Caco-2 (cell line): ENCODE measurements around the gene CCNL2. TPM values are rescaled to one million over a fixed set of nuclear protein-coding genes. Genes with fewer than 3 reads are reported as not detected.

Source experiments
- BruUV-seq: library from RNA; stranded (reverse); fragments of 400-500 nt; replicated peaks from 2 replicates; lab custom pipeline; 2021; lab: Mats Ljungman, UMichigan
- CTCF ChIA-PET: fragments of 300-600 bp; sonication (Branson Sonifier 250); formaldehyde crosslinking; loops from one replicate; lab custom pipeline; 2022; ENCODE audit warnings: antibody characterized with exemption; lab: Charles Lee
- POLR2A ChIA-PET: fragments of 300-600 bp; sonication (Branson Sonifier 250); formaldehyde crosslinking; loops from one replicate; lab custom pipeline; 2022; ENCODE audit warnings: antibody characterized with exemption; lab: Charles Lee
- DNase-seq, 2 experiments: peaks; one replicate each; pipeline versions ENCODE4 v3.0.0 to v3.0.0-alpha.2; 2020 to 2022
- H3K27me3 ChIP-seq: replicated peaks from 2 replicates; pipeline ENCODE4 v1.6.0; 2011; ENCODE audit warnings: low read length; ENCODE audit not compliant: control insufficient read depth, insufficient read depth
- H3K36me3 ChIP-seq: 2 replicates; pipeline ENCODE4 v1.5.1; 2011; ENCODE audit warnings: low read length; ENCODE audit not compliant: control insufficient read depth, insufficient read depth
- H3K4me1 ChIP-seq: fragments of 250-450 bp; sonication (Bioruptor Pico); 2 replicates; pipeline ENCODE4 v1.5.1; 2020; ENCODE audit warnings: mild to moderate bottlenecking
- H3K4me3 ChIP-seq: 2 replicates; pipeline ENCODE4 v1.5.1; 2011; ENCODE audit warnings: low read depth, mild to moderate bottlenecking, control low read depth, low read length
- H3K9me3 ChIP-seq: fragments of 250-450 bp; sonication (Bioruptor Pico); 2 replicates; pipeline ENCODE4 v1.5.1; 2020; ENCODE audit warnings: mild to moderate bottlenecking, moderate library complexity
- H3K27ac Mint-ChIP-seq: one replicate; pipeline ENCODE4 v1.8.0; 2022; ENCODE audit warnings: mixed read lengths; ENCODE audit not compliant: unreplicated experiment
- H3K27me3 Mint-ChIP-seq: one replicate; pipeline ENCODE4 v1.8.0; 2022; ENCODE audit warnings: mixed read lengths; ENCODE audit not compliant: insufficient read depth, unreplicated experiment
- H3K36me3 Mint-ChIP-seq: one replicate; pipeline ENCODE4 v1.8.0; 2022; ENCODE audit warnings: mild to moderate bottlenecking, mixed read lengths; ENCODE audit not compliant: insufficient read depth, unreplicated experiment
- H3K4me1 Mint-ChIP-seq: one replicate; pipeline ENCODE4 v1.8.0; 2022; ENCODE audit warnings: low read depth, mixed read lengths; ENCODE audit not compliant: unreplicated experiment
- H3K4me3 Mint-ChIP-seq: one replicate; pipeline ENCODE4 v1.8.0; 2022; ENCODE audit warnings: mild to moderate bottlenecking, moderate library complexity, mixed read lengths; ENCODE audit not compliant: unreplicated experiment
- H3K9me3 Mint-ChIP-seq: one replicate; pipeline ENCODE4 v1.8.0; 2022; ENCODE audit warnings: mixed read lengths; ENCODE audit not compliant: unreplicated experiment
- intact Hi-C: fragments of 100-400 bp; cut with micrococcal nuclease; formaldehyde crosslinking; loops from one replicate; pipeline ENCODE4 v1.10.0; 2022; ENCODE audit not compliant: unreplicated experiment
- total RNA-seq: library from RNA; stranded (reverse); gene quantifications from 2 replicates; pipeline ENCODE4 v1.2.3, GENCODE V29; 2022
- TF ChIP-seq, protein P1 (sequence below), 2 experiments: fragments of 200-600 bp in 1 of 2; IDR thresholded peaks; 1 replicate in 1 of 2; 2 replicates in 1 of 2; pipeline versions ENCODE4 v1.5.1 to v1.8.0; 2011 to 2022; ENCODE audit warnings: antibody characterized with exemption in 1 of 2, control low read depth in 1 of 2, inconsistent platforms in 1 of 2, low read depth in 1 of 2, low read length in 1 of 2, mild to moderate bottlenecking in 1 of 2, moderate library complexity in 1 of 2; ENCODE audit not compliant: insufficient read depth in 1 of 2, severe bottlenecking in 1 of 2, unreplicated experiment in 1 of 2

CCNL2 gene
- total RNA-seq, 1 experiment from 2014 or later = 147 TPM

- H3K4me1 ChIP-seq = peaks cover 32% of the 10 kb centered on the region
- Mint-ChIP-seq H3K36me3 (peaks cover 27% of the 10 kb centered on the region), H3K27me3 (no peaks in the 10 kb centered on the region), H3K9me3 (no peaks in the 10 kb centered on the region), H3K27ac (no peak overlapping the region), H3K4me1 (peaks cover 8% of the 10 kb centered on the region), H3K4me3 (no peak overlapping the region)
- H3K9me3 ChIP-seq = no peaks in the 10 kb centered on the region
- intact Hi-C loops = no loop called here
- no TSS peak for BruUV-seq
- ChIA-PET CTCF (no interaction called here), POLR2A (no interaction called here)
- H3K27me3 ChIP-seq = no peaks in the 10 kb centered on the region
- H3K36me3 ChIP-seq = no peaks in the 10 kb centered on the region
- H3K4me3 ChIP-seq = peak overlapping the region; percentile 47
- TF ChIP-seq, protein P1, sequence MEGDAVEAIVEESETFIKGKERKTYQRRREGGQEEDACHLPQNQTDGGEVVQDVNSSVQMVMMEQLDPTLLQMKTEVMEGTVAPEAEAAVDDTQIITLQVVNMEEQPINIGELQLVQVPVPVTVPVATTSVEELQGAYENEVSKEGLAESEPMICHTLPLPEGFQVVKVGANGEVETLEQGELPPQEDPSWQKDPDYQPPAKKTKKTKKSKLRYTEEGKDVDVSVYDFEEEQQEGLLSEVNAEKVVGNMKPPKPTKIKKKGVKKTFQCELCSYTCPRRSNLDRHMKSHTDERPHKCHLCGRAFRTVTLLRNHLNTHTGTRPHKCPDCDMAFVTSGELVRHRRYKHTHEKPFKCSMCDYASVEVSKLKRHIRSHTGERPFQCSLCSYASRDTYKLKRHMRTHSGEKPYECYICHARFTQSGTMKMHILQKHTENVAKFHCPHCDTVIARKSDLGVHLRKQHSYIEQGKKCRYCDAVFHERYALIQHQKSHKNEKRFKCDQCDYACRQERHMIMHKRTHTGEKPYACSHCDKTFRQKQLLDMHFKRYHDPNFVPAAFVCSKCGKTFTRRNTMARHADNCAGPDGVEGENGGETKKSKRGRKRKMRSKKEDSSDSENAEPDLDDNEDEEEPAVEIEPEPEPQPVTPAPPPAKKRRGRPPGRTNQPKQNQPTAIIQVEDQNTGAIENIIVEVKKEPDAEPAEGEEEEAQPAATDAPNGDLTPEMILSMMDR (IDR thresholded peaks at IDR 0.05; ENCODE audit: insufficient read depth in 1 of 2, low read depth in 1 of 2, low read length in 1 of 2, severe bottlenecking in 1 of 2, unreplicated experiment in 1 of 2) = no peak
- no peak for DNase-seq
These were observed 42.9 kb downstream of the CCNL2 start for GRCh38 chr1:1356166-1356795.

DNA sequence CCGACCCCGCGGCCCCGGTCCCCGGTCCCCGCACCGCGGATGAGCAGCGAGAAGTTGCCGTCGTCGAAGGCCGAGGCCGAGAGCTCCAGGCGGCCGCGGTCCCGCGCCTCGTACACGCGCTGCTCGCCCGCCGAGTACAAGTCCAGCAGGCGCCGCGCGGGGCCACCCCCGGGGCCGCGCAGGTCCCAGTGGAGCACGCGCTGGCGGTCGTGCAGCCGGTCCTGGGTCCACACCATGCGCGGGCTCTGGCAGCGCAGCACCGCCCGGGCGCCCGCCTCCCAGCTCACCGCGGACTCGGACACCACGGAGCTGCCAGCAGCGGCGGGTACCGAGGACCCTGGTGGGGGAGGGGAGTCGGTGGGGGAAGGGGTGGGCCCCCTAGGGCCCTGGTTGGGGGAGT is 43.7 kb downstream of the CCNL2 start:
- POLR2A ChIA-PET = interaction anchor here (0.6 kb wide), 1 partner anchor 23 kb away, joined by 4 read pairs; no protein-coding TSS in a partner anchor

More for the DNA sequence above, 43.7 kb downstream of the CCNL2 start:
- no peaks in the 10 kb centered on the region for H3K36me3 ChIP-seq
- TF ChIP-seq, protein P1 (IDR thresholded peaks at IDR 0.05; ENCODE audit: insufficient read depth in 1 of 2, low read depth in 1 of 2, low read length in 1 of 2, severe bottlenecking in 1 of 2, unreplicated experiment in 1 of 2) = no peak
- CTCF ChIA-PET = interaction anchor here (0.6 kb wide), 1 partner anchor 184 kb away, joined by 5 read pairs; no protein-coding TSS in a partner anchor
- H3K4me1 ChIP-seq = peaks cover 24% of the 10 kb centered on the region
- Mint-ChIP-seq H3K9me3 (no peaks in the 10 kb centered on the region), H3K27ac (no peak overlapping the region), H3K4me1 (peaks cover under 1% of the 10 kb centered on the region), H3K36me3 (peaks cover 27% of the 10 kb centered on the region), H3K4me3 (no peak overlapping the region), H3K27me3 (no peaks in the 10 kb centered on the region)
- DNase-seq = peak; percentile 63 to 71
- no TSS peak for BruUV-seq
- H3K4me3 ChIP-seq = peak overlapping the region; percentile 47
- no peaks in the 10 kb centered on the region for H3K9me3 ChIP-seq
- intact Hi-C loops = no loop called here
- no peaks in the 10 kb centered on the region for H3K27me3 ChIP-seq
